ENCODE measurements around the gene PRDM16. TPM values are rescaled to one million over a fixed set of nuclear protein-coding genes. Genes with fewer than 3 reads are reported as not detected.
A peak's percentile ranks its signal among the peaks of the same experiment; 100 is the strongest.

Gene PRDM16
- total RNA-seq, 4 donors from 2014 or later, result 0.08 to 0.19 (median 0.12) TPM

GRCh38 chr1:3450983-3451382, 382.0 kb downstream of the PRDM16 start:
- WGBS, 2 donors, result 63 to 80% methylated on average over 6 to 9 of the region's 12 CpGs
- H3K4me3 ChIP-seq, result no peak overlapping the region
- intact Hi-C loops (cut with DNase I), result loop anchor here (5.0 kb wide), 1 partner anchor 171 kb away; no protein-coding TSS in a partner anchor
- TF ChIP-seq POLR2A (IDR thresholded peaks at IDR 0.05) (no peak), CTCF (IDR thresholded peaks at IDR 0.05) (no peak)
- H3K27ac ChIP-seq, result no peak overlapping the region
- peaks cover 0 to 6% (median 0%) of the 10 kb centered on the region in 3 donors for H3K9me3 ChIP-seq
- no peaks in the 10 kb centered on the region for H3K36me3 ChIP-seq
- H3K4me1 ChIP-seq, result peaks cover 17 to 33% (median 20%) of the 10 kb centered on the region in 3 donors
- DNase-seq, result no peak
- H3K27me3 ChIP-seq, result peaks cover 0 to 73% (median 2%) of the 10 kb centered on the region in 4 donors

GRCh38 chr1:3451994-3452865, 383.2 kb downstream of the PRDM16 start:
- no peak overlapping the region for H3K4me3 ChIP-seq
- TF ChIP-seq POLR2A (IDR thresholded peaks at IDR 0.05) (no peak), CTCF (IDR thresholded peaks at IDR 0.05) (no peak)
- no peaks in the 10 kb centered on the region for H3K36me3 ChIP-seq
- intact Hi-C loops (cut with DNase I), result loop anchor here (5.0 kb wide), 1 partner anchor 170 kb away; no protein-coding TSS in a partner anchor
- peaks cover 18 to 45% (median 26%) of the 10 kb centered on the region in 3 donors for H3K4me1 ChIP-seq
- H3K9me3 ChIP-seq, result no peaks in the 10 kb centered on the region
- WGBS, 2 donors, result 36 to 51% methylated on average over 4 to 5 of the region's 23 CpGs
- H3K27me3 ChIP-seq, result peaks cover 0 to 73% (median 2%) of the 10 kb centered on the region in 4 donors
- no peak overlapping the region for H3K27ac ChIP-seq
- no peak for DNase-seq

- peaks cover 24 to 51% (median 31%) of the 10 kb centered on the region in 3 donors for H3K4me1 ChIP-seq
- TF ChIP-seq CTCF (IDR thresholded peaks at IDR 0.05), result no peak
- no peak for TF ChIP-seq POLR2A (IDR thresholded peaks at IDR 0.05)
- peaks cover 0 to 73% (median 2%) of the 10 kb centered on the region in 4 donors for H3K27me3 ChIP-seq
- H3K27ac ChIP-seq, result no peak overlapping the region
- WGBS, 2 donors, result 0 to 17% methylated on average over 1 to 2 of the region's 5 CpGs
- H3K4me3 ChIP-seq, result no peak overlapping the region
- DNase-seq, result no peak
- H3K9me3 ChIP-seq, result no peaks in the 10 kb centered on the region
- intact Hi-C loops (cut with DNase I), result loop anchor here (5.0 kb wide), 1 partner anchor 169 kb away; no protein-coding TSS in a partner anchor
- no peaks in the 10 kb centered on the region for H3K36me3 ChIP-seq
Measured at GRCh38 chr1:3452866-3453175, 383.8 kb downstream of the PRDM16 start.

- Histone ChIP-seq H3K9me3 (no peaks in the 10 kb centered on the region), H3K36me3 (no peaks in the 10 kb centered on the region), H3K4me1 (peaks cover 27 to 56% (median 36%) of the 10 kb centered on the region in 3 donors), H3K4me3 (no peak overlapping the region), H3K27me3 (peaks cover 0 to 72% (median 2%) of the 10 kb centered on the region in 4 donors), H3K27ac (peak overlapping the region in 3 of 4 donors; percentile 72 to 85 (median 82))
- no peak for DNase-seq
- intact Hi-C loops (cut with DNase I), result loop anchor here (5.0 kb wide), 1 partner anchor 169 kb away; no protein-coding TSS in a partner anchor
- TF ChIP-seq POLR2A (IDR thresholded peaks at IDR 0.05), result no peak
- TF ChIP-seq CTCF (IDR thresholded peaks at IDR 0.05), result peak; percentile 89 to 98 (median 93)
- WGBS, 2 donors, result 0% methylated on average over 3 of the region's 18 CpGs; no CpG with 5 or more reads in 1 of the 2 donors
Measured at GRCh38 chr1:3453203-3453761, 384.3 kb downstream of the PRDM16 start.
